CD14-positive monocyte (primary cell): ENCODE data around the gene IFNA2. TPM values are rescaled to one million over a fixed set of nuclear protein-coding genes. Genes with fewer than 3 reads are reported as not detected.
A peak's percentile ranks its signal among the peaks of the same experiment; 100 is the strongest.

Source experiments
- DNase-seq, 3 donors: peaks; one replicate each; pipeline ENCODE4 v3.0.0-alpha.2; 2011 to 2022
- H2AFZ ChIP-seq: 2 replicates; pipeline ENCODE4 v1.6.0; 2012; ENCODE audit warnings: mild to moderate bottlenecking, low read depth, low read length, inconsistent platforms; ENCODE audit not compliant: insufficient read depth, poor library complexity, severe bottlenecking
- H3K27ac ChIP-seq, 2 donors: 1 replicate in 1 of 2; 2 replicates in 1 of 2; pipeline ENCODE4 v1.5.1; 2012 to 2013; ENCODE audit warnings: low read length in 2 of 2, control low read depth in 1 of 2, inconsistent platforms in 1 of 2, low read depth in 1 of 2, mild to moderate bottlenecking in 1 of 2
- H3K27me3 ChIP-seq, 2 donors: one replicate each; pipeline versions ENCODE4 v1.6.0 to v1.6.1; 2011 to 2013; ENCODE audit warnings: low read length in 2 of 2; ENCODE audit not compliant: control insufficient read depth in 2 of 2, insufficient read depth in 2 of 2
- H3K36me3 ChIP-seq, 2 donors: replicated peaks in 1 of 2; 1 replicate in 1 of 2; 2 replicates in 1 of 2; pipeline versions ENCODE4 v1.5.1 to v1.6.1; 2012 to 2013; ENCODE audit warnings: low read length in 2 of 2, control low read depth in 1 of 2, inconsistent platforms in 1 of 2, mild to moderate bottlenecking in 1 of 2; ENCODE audit not compliant: insufficient read depth in 2 of 2, control insufficient read depth in 1 of 2
- H3K4me1 ChIP-seq, 2 donors: 1 replicate in 1 of 2; 2 replicates in 1 of 2; pipeline versions ENCODE4 v1.5.1 to v1.6.1; 2012 to 2013; ENCODE audit warnings: low read length in 2 of 2, control low read depth in 1 of 2, inconsistent platforms in 1 of 2, mild to moderate bottlenecking in 1 of 2, moderate library complexity in 1 of 2; ENCODE audit not compliant: insufficient read depth in 2 of 2, control insufficient read depth in 1 of 2
- H3K4me2 ChIP-seq: replicated peaks from 2 replicates; pipeline ENCODE3; 2012; ENCODE audit warnings: low read length, moderate library complexity, mild to moderate bottlenecking; ENCODE audit not compliant: poor library complexity, severe bottlenecking; ENCODE audit errors: extremely low read depth
- H3K4me3 ChIP-seq, 3 experiments: fragments of 200-600 bp in 1 of 3; sonication (generic) in 1 of 3; replicated peaks in 1 of 3; 1 replicate in 2 of 3; 2 replicates in 1 of 3; pipeline ENCODE4 v1.5.1; 2011 to 2013; ENCODE audit warnings: low read length in 3 of 3, mild to moderate bottlenecking in 3 of 3, control low read depth in 2 of 3, low read depth in 2 of 3, inconsistent platforms in 1 of 3, moderate library complexity in 1 of 3
- H3K79me2 ChIP-seq: 2 replicates; pipeline ENCODE4 v1.6.0; 2012; ENCODE audit warnings: mild to moderate bottlenecking, control low read depth, inconsistent platforms, low read length, moderate library complexity; ENCODE audit not compliant: insufficient read depth
- H3K9ac ChIP-seq: 2 replicates; pipeline ENCODE4 v1.6.0; 2017; ENCODE audit warnings: low read length, mild to moderate bottlenecking; ENCODE audit not compliant: insufficient read depth, poor library complexity, severe bottlenecking
- H3K9me3 ChIP-seq, 2 donors: replicated peaks in 1 of 2; 1 replicate in 1 of 2; 2 replicates in 1 of 2; pipeline versions ENCODE4 v1.5.1 to v1.6.1; 2012 to 2013; ENCODE audit warnings: low read length in 2 of 2, control low read depth in 1 of 2; ENCODE audit not compliant: control insufficient read depth in 1 of 2, insufficient read depth in 1 of 2
- H4K20me1 ChIP-seq: 2 replicates; pipeline ENCODE4 v1.6.0; 2012; ENCODE audit warnings: mild to moderate bottlenecking, low read length, control low read depth, moderate library complexity; ENCODE audit not compliant: insufficient read depth
- H3K27ac Mint-ChIP-seq, 7 donors: one replicate each; pipeline ENCODE4 v1.8.0; 2020; ENCODE audit warnings: mild to moderate bottlenecking in 7 of 7, mixed read lengths in 7 of 7, moderate library complexity in 6 of 7, inconsistent platforms in 2 of 7
- H3K27me3 Mint-ChIP-seq, 3 donors: one replicate each; pipeline ENCODE4 v1.8.0; 2021 to 2022; ENCODE audit warnings: low read depth in 3 of 3, mild to moderate bottlenecking in 3 of 3, mixed read lengths in 3 of 3, moderate library complexity in 3 of 3, inconsistent platforms in 1 of 3
- H3K36me3 Mint-ChIP-seq, 2 donors: one replicate each; pipeline ENCODE4 v1.8.0; 2020; ENCODE audit warnings: mixed read lengths in 2 of 2, inconsistent platforms in 1 of 2, mild to moderate bottlenecking in 1 of 2
- H3K4me1 Mint-ChIP-seq: one replicate; pipeline ENCODE4 v1.8.0; 2020; ENCODE audit warnings: mild to moderate bottlenecking, mixed read lengths
- H3K4me3 Mint-ChIP-seq, 2 donors: one replicate each; pipeline ENCODE4 v1.8.0; 2020; ENCODE audit warnings: mild to moderate bottlenecking in 2 of 2, mixed read lengths in 2 of 2, moderate library complexity in 1 of 2
- H3K9me3 Mint-ChIP-seq, 7 donors: one replicate each; pipeline ENCODE4 v1.8.0; 2020 to 2022; ENCODE audit warnings: mixed read lengths in 7 of 7, mild to moderate bottlenecking in 6 of 7, moderate library complexity in 6 of 7, inconsistent platforms in 2 of 7
- CTCF ChIP-seq: fragments of 200-600 bp; IDR thresholded peaks from one replicate; pipeline ENCODE4 v1.8.0; 2022; ENCODE audit warnings: antibody characterized with exemption, mild to moderate bottlenecking
- WGBS: methylation state at CpG from one replicate; pipeline ENCODE4 v1.1.5; 2013; ENCODE audit warnings: missing lambda C conversion rate; ENCODE audit not compliant: insufficient coverage; 5-methylcytosine and 5-hydroxymethylcytosine counted together
- intact Hi-C, 2 donors: fragments of 100-400 bp; cut with micrococcal nuclease; formaldehyde crosslinking; loops; one replicate each; pipeline versions ENCODE4 v1.15.0 to v1.15.1; 2023
- polyA plus RNA-seq, 3 donors: library from polyadenylated mRNA; depleted of rRNA in 1 of 3; unstranded in 2 of 3; stranded (reverse) in 1 of 3; fragments of 300-500 nt in 2 of 3; fragments of >200 nt in 1 of 3; fragmentation: Illumina TruSeq in 2 of 3; gene quantifications; 1 replicate in 2 of 3; 2 replicates in 1 of 3; pipeline ENCODE4 v1.2.3, GENCODE V29; 2012 to 2021

Gene IFNA2
- polyA plus RNA-seq, 3 donors, result not detected

- Histone ChIP-seq H3K9me3 (peaks cover 0 to 10% of the 10 kb centered on the region in 2 donors), H3K4me1 (peaks cover 8 to 11% of the 10 kb centered on the region in 2 donors), H3K9ac (no peak overlapping the region), H4K20me1 (no peaks in the 10 kb centered on the region), H3K4me2 (no peak overlapping the region), H3K4me3 (no peak overlapping the region), H2AFZ (no peak overlapping the region), H3K27ac (no peak overlapping the region), H3K79me2 (no peaks in the 10 kb centered on the region), H3K27me3 (peaks cover 50 to 52% of the 10 kb centered on the region in 2 donors), H3K36me3 (no peaks in the 10 kb centered on the region)
- Mint-ChIP-seq H3K4me3 (peak overlapping the region in 1 of 2 donors; percentile 40), H3K9me3 (peaks cover 0 to 7% (median 2%) of the 10 kb centered on the region in 7 donors), H3K27me3 (peaks cover 40 to 52% (median 51%) of the 10 kb centered on the region in 3 donors), H3K4me1 (peaks cover 17% of the 10 kb centered on the region), H3K27ac (no peak overlapping the region), H3K36me3 (peaks cover 0 to 3% of the 10 kb centered on the region in 2 donors)
- DNase-seq, result no peak
- no CpG with 5 or more reads among the region's 3 CpGs for WGBS
- no peak for TF ChIP-seq CTCF
- intact Hi-C loops, result no loop called here
Observed at GRCh38 chr9:21404146-21404545, 18.9 kb upstream of the IFNA2 start.

- peaks cover 0 to 3% of the 10 kb centered on the region in 2 donors for H3K36me3 Mint-ChIP-seq
- Histone ChIP-seq H3K9me3 (peaks cover 0 to 10% of the 10 kb centered on the region in 2 donors), H3K4me3 (peak overlapping the region in 1 of 3 experiments; percentile 36), H3K27ac (no peak overlapping the region), H4K20me1 (no peaks in the 10 kb centered on the region), H3K4me1 (peaks cover 8 to 11% of the 10 kb centered on the region in 2 donors), H3K4me2 (peak overlapping the region; percentile 58), H2AFZ (no peak overlapping the region), H3K27me3 (peaks cover 62 to 67% of the 10 kb centered on the region in 2 donors), H3K36me3 (no peaks in the 10 kb centered on the region), H3K9ac (no peak overlapping the region), H3K79me2 (no peaks in the 10 kb centered on the region)
- TF ChIP-seq CTCF, result no peak
- peak overlapping the region; percentile 32 to 84 for H3K4me3 Mint-ChIP-seq
- H3K27ac Mint-ChIP-seq, result no peak overlapping the region
- intact Hi-C loops, result no loop called here
- peaks cover 0 to 7% (median 2%) of the 10 kb centered on the region in 7 donors for H3K9me3 Mint-ChIP-seq
- DNase-seq, result no peak
- H3K27me3 Mint-ChIP-seq, result peaks cover 48 to 65% (median 65%) of the 10 kb centered on the region in 3 donors
- WGBS, result 4% methylated on average over 49 of the region's 53 CpGs
- H3K4me1 Mint-ChIP-seq, result peaks cover 13% of the 10 kb centered on the region
Observed at GRCh38 chr9:21402386-21403251, 17.4 kb upstream of the IFNA2 start.
